Activated CD4-positive, alpha-beta T cell treated with anti-CD3 and anti-CD28 coated beads for 36 hours (primary cell): ENCODE results near the gene PBX2. TPM values are rescaled to one million over a fixed set of nuclear protein-coding genes. Genes with fewer than 3 reads are reported as not detected.
"Not testable (repeated sequence)": the region's sequence is repeated elsewhere in the genome, so short reads cannot be mapped to it uniquely, and the experiment has no call there.

ENCODE experiments used
- ATAC-seq: fragments of 200-7000 bp; cut with Tn5 transposase; one replicate; pipeline ENCODE4 v1.10.0; 2021; ENCODE audit warnings: mild to moderate bottlenecking, moderate library complexity
- CTCF ChIA-PET: fragments of 350-600 bp; sonication (Branson Sonifier 250); formaldehyde crosslinking; loops from one replicate; lab custom pipeline; 2021; ENCODE audit warnings: antibody characterized with exemption; lab: Charles Lee
- POLR2A ChIA-PET: fragments of 350-600 bp; sonication (Branson Sonifier 250); formaldehyde crosslinking; loops from one replicate; lab custom pipeline; 2021; ENCODE audit warnings: antibody characterized with exemption, inconsistent platforms; lab: Charles Lee
- DNase-seq: peaks from one replicate; pipeline ENCODE4 v3.0.0-alpha.2; 2020
- H3K27ac Mint-ChIP-seq: one replicate; pipeline ENCODE4 v1.8.0; 2021; ENCODE audit warnings: mixed read lengths
- H3K27me3 Mint-ChIP-seq: one replicate; pipeline ENCODE4 v1.8.0; 2021; ENCODE audit warnings: mixed read lengths
- H3K36me3 Mint-ChIP-seq: one replicate; pipeline ENCODE4 v1.8.0; 2021; ENCODE audit warnings: low read depth, mixed read lengths
- H3K4me1 Mint-ChIP-seq: one replicate; pipeline ENCODE4 v1.8.0; 2021; ENCODE audit warnings: mixed read lengths
- H3K4me3 Mint-ChIP-seq: one replicate; pipeline ENCODE4 v1.8.0; 2021; ENCODE audit warnings: mild to moderate bottlenecking, moderate library complexity, mixed read lengths
- H3K9me3 Mint-ChIP-seq: one replicate; pipeline ENCODE4 v1.8.0; 2021; ENCODE audit warnings: low read depth, mixed read lengths
- intact Hi-C, 2 experiments: fragments of 100-400 bp; cut with DNase I in 1 of 2; cut with micrococcal nuclease in 1 of 2; formaldehyde crosslinking; loops; one replicate each; pipeline versions ENCODE4 v1.14.2 to v1.15.1; 2022 to 2024; cut with DNase I, micrococcal nuclease
- total RNA-seq, 2 experiments: library from RNA; stranded (reverse); gene quantifications; one replicate each; pipeline ENCODE4 v1.2.3, GENCODE V29; 2021

The PBX2 gene
- total RNA-seq, 2 experiments from 2014 or later, result 64.9 to 77.9 TPM

GRCh38 chr6:32148289-32149091 lies 41.5 kb downstream of the PBX2 start:
- intact Hi-C loops, result loop anchor here in 1 of 2 experiments (1.0 kb wide), 2 partner anchors 18 to 47 kb away; partner anchors contain the start of gene FKBPL
- peaks cover 19% of the 10 kb centered on the region for H3K27me3 Mint-ChIP-seq
- ATAC-seq, result peak; percentile 88
- H3K9me3 Mint-ChIP-seq, result no peaks in the 10 kb centered on the region
- ChIA-PET POLR2A (interaction anchor here (0.6 to 0.9 kb wide), 2 partner anchors 21 to 819 kb away, joined by 3 read pairs; partner anchors contain the start of gene ATF6B), CTCF (interaction anchor here (0.6 to 1.9 kb wide), 7 partner anchors 11 to 74 kb away, joined by 3 to 6 read pairs (median 5); partner anchors contain the start of gene FKBPL)
- peaks cover 42% of the 10 kb centered on the region for H3K4me1 Mint-ChIP-seq
- peak overlapping the region; percentile 67 for H3K4me3 Mint-ChIP-seq
- peak overlapping the region; percentile 0 for H3K27ac Mint-ChIP-seq
- H3K36me3 Mint-ChIP-seq, result no peaks in the 10 kb centered on the region
- DNase-seq, result peak; percentile 88

DNA sequence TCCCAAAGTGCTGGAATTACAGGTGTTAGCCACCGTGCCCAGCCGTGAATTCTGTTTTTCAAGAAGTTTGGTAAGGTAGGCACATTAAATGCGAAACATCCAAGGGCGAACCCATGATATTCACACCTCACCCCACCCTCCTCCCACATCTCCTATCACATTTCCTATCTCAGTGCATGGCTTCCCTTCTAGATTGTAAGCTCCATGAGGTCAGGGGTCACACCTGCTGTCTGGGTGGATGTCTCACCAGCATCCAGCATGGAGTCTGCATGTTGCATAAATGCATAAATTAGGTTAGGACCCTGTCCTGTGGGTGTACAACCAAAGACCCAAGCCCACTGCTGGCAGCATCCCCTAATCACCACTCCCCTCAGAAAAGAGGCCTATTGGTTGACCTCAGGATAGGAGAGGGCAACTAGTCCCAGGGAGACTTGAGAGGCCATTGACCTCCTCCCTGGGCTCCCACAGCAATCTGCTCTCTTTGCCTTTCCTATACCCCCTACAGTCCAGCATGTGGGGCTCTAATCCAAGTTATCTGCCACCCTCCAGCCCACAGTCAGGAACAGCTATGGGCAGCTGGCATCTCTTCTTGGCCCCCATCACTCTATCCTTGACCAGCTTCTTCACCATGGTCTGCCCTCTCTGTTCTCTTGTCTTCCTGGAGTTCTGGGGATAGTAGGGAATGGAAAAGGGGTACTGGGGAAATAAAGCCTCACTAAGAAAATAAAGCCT lies 42.4 kb downstream of the PBX2 start:
- ChIA-PET POLR2A (no interaction called here), CTCF (interaction anchor here (0.7 to 1.9 kb wide), 3 partner anchors 10 to 93 kb away, joined by 3 to 5 read pairs (median 5); no protein-coding TSS in a partner anchor)
- peaks cover 19% of the 10 kb centered on the region for H3K27me3 Mint-ChIP-seq
- H3K4me1 Mint-ChIP-seq, result peaks cover 33% of the 10 kb centered on the region
- intact Hi-C loops, result loop anchor here in 1 of 2 experiments (1.0 kb wide), 2 partner anchors 17 to 48 kb away; partner anchors contain the start of gene FKBPL
- no peaks in the 10 kb centered on the region for H3K9me3 Mint-ChIP-seq
- H3K4me3 Mint-ChIP-seq, result no peak overlapping the region
- H3K36me3 Mint-ChIP-seq, result no peaks in the 10 kb centered on the region
- ATAC-seq (no peak), DNase-seq (no peak)
- no peak overlapping the region for H3K27ac Mint-ChIP-seq

DNA sequence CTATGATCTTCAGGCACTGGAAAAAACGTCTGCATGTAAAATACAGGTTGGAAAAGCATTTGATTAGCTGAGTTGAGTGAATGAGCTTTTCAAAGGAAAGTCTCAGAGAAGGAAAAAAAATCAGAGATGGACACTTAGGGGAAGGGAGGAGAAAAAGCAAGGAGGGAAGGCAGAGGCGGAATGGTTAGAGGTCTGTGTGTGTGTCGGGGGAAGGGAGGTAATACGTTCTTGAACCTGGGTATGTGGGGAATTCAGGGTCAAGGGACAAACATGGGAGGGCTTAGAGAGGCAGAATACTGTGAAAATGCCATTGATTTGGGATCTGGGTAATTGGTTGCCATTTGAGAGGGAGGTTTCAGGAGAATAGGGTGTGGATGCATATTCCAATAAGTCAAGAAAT lies 43.3 kb downstream of the PBX2 start:
- intact Hi-C loops, result no loop called here

DNA sequence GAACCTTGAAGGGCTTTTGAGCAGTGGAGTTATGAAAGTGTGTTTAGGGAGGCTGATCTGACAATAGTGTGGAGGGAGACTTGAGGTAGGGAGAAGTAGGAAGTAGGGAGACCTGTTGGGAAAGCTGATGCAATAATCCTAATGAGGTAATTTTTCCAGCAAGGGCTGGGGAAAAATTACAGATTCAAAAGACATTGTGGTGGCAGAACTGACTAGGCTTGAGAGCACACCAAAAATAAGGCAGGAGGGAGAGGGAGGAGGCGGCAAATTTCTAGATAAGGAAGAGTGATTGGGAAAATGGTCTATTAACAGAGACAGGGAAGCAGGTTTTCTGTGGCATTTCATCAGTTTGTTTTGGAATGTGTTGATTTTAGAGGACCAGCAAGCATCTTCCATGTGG lies 43.7 kb downstream of the PBX2 start:
- ChIA-PET POLR2A (no interaction called here), CTCF (interaction anchor here (0.6 to 1.3 kb wide), 2 partner anchors 27 to 32 kb away, joined by 3 to 4 read pairs; no protein-coding TSS in a partner anchor)
- H3K36me3 Mint-ChIP-seq, result no peaks in the 10 kb centered on the region
- peaks cover 19% of the 10 kb centered on the region for H3K27me3 Mint-ChIP-seq
- no peak for ATAC-seq
- intact Hi-C loops, result no loop called here
- DNase-seq, result no peak
- no peak overlapping the region for H3K27ac Mint-ChIP-seq
- H3K4me1 Mint-ChIP-seq, result peaks cover 24% of the 10 kb centered on the region
- no peaks in the 10 kb centered on the region for H3K9me3 Mint-ChIP-seq
- H3K4me3 Mint-ChIP-seq, result no peak overlapping the region

More for the DNA sequence above, 43.3 kb downstream of the PBX2 start:
- H3K9me3 Mint-ChIP-seq, result no peaks in the 10 kb centered on the region
- ATAC-seq (no peak), DNase-seq (no peak)
- H3K27ac Mint-ChIP-seq, result no peak overlapping the region
- peaks cover 19% of the 10 kb centered on the region for H3K27me3 Mint-ChIP-seq
- H3K4me3 Mint-ChIP-seq, result no peak overlapping the region
- CTCF ChIA-PET, result interaction anchor here (1.3 kb wide), 1 partner anchor 28 kb away, joined by 4 read pairs; no protein-coding TSS in a partner anchor
- POLR2A ChIA-PET, result no interaction called here
- peaks cover 26% of the 10 kb centered on the region for H3K4me1 Mint-ChIP-seq
- H3K36me3 Mint-ChIP-seq, result no peaks in the 10 kb centered on the region

DNA sequence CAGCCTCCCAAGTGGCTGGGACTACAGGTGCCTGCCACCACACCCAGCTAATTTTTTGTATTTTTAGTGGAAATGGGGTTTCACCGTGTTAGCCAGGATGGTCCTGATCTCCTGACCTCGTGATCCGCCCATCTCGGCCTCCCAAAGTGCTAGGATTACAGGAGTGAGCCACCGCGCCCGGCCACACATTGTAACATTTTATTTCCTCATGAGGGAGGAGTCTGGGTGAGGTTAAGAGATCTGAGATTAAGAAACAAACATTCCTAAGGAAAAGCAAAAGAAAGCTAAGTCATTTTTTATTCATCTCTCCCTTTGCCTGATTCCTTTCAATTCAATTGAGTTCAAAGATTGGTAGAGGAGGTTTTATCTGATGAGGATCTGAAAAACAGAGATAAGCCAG lies 45.8 kb downstream of the PBX2 start:
- POLR2A ChIA-PET, result interaction anchor here (0.6 kb wide), 1 partner anchor 393 kb away, joined by 5 read pairs; no protein-coding TSS in a partner anchor
- not testable (repeated sequence) for ATAC-seq

DNA sequence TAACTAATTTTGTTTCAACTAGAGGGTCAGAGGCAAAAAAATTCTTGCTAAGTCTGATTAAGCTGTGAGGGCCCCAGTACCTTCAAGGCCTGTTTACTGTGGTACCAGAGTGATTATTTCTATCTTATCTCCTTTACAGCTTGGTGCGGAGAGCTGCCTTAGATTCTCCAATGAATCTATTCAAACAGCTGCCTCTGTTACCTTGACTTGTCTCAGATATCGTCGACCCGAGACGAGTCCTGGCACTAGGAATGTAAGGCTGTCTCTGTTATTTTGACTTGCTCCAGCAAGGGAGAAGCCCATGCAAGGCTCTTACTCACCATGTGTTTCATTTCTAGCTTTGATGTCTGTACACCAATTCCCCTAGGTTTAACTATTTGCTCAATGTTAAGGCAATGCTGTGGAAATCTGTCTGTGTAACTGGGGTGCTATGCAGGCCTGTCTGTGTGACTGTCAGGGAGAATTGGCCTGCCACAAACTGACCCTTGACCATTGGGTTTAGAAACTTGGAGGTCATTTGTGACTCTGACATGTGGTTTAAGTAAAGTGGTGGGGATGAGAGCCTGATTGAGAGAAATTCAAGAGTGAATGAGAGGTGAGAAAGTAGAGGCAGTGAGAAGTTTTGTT lies 49.5 kb downstream of the PBX2 start:
- ATAC-seq, result no peak
- no peak for DNase-seq
- Mint-ChIP-seq H3K9me3 (no peaks in the 10 kb centered on the region), H3K4me3 (no peak overlapping the region), H3K4me1 (no peaks in the 10 kb centered on the region), H3K27me3 (no peaks in the 10 kb centered on the region), H3K36me3 (no peaks in the 10 kb centered on the region), H3K27ac (no peak overlapping the region)
- ChIA-PET POLR2A (interaction anchor here (0.6 kb wide), 3 partner anchors 18 to 705 kb away, joined by 3 to 6 read pairs (median 5); no protein-coding TSS in a partner anchor), CTCF (interaction anchor here (1.3 kb wide), 1 partner anchor 9 kb away, joined by 3 read pairs; no protein-coding TSS in a partner anchor)
- intact Hi-C loops, result no loop called here

More for the DNA sequence above, 45.8 kb downstream of the PBX2 start:
- H3K36me3 Mint-ChIP-seq, DNase-seq, H3K9me3 Mint-ChIP-seq, H3K4me3 Mint-ChIP-seq, H3K27me3 Mint-ChIP-seq, H3K27ac Mint-ChIP-seq, intact Hi-C loops: not testable (repeated sequence)
- H3K4me1 Mint-ChIP-seq, result peaks cover 12% of the 10 kb centered on the region
- CTCF ChIA-PET, result interaction anchor here (2.0 kb wide), 1 partner anchor 25 kb away, joined by 5 read pairs; no protein-coding TSS in a partner anchor

- ChIA-PET POLR2A (interaction anchor here (0.7 kb wide), 1 partner anchor 166 kb away, joined by 3 read pairs; no protein-coding TSS in a partner anchor), CTCF (interaction anchor here (1.3 kb wide), 1 partner anchor 8 kb away, joined by 3 read pairs; no protein-coding TSS in a partner anchor)
- no peaks in the 10 kb centered on the region for H3K27me3 Mint-ChIP-seq
- no peaks in the 10 kb centered on the region for H3K36me3 Mint-ChIP-seq
- ATAC-seq, result no peak
- H3K4me1 Mint-ChIP-seq, result no peaks in the 10 kb centered on the region
- no peak for DNase-seq
- no peak overlapping the region for H3K27ac Mint-ChIP-seq
- H3K4me3 Mint-ChIP-seq, result no peak overlapping the region
- H3K9me3 Mint-ChIP-seq, result no peaks in the 10 kb centered on the region
- intact Hi-C loops, result no loop called here
Observed at GRCh38 chr6:32139590-32139989, 50.4 kb downstream of the PBX2 start.

- intact Hi-C loops, result no loop called here
- POLR2A ChIA-PET, result no interaction called here
- CTCF ChIA-PET, result interaction anchor here (1.3 to 1.8 kb wide), 2 partner anchors 11 to 18 kb away, joined by 4 to 5 read pairs; no protein-coding TSS in a partner anchor
- H3K27ac Mint-ChIP-seq, result no peak overlapping the region
- no peaks in the 10 kb centered on the region for H3K9me3 Mint-ChIP-seq
- ATAC-seq (no peak), DNase-seq (no peak)
- H3K4me3 Mint-ChIP-seq, result no peak overlapping the region
- no peaks in the 10 kb centered on the region for H3K36me3 Mint-ChIP-seq
- no peaks in the 10 kb centered on the region for H3K27me3 Mint-ChIP-seq
- H3K4me1 Mint-ChIP-seq, result no peaks in the 10 kb centered on the region
Observed at GRCh38 chr6:32137454-32137853, 52.5 kb downstream of the PBX2 start.
